Stimulated activated CD8-positive, alpha-beta memory T cell treated with anti-CD3 and anti-CD28 coated beads, Interleukin-12 subunit alpha, Interleukin-12 subunit beta, amount 100 ng/mL, for 1 hour (primary cell): ENCODE data around the gene IFT88.

ENCODE experiments used
- DNase-seq: peaks from one replicate; pipeline ENCODE4 v3.0.0-alpha.2; 2020; ENCODE audit warnings: low read depth

The IFT88 gene

GRCh38 chr13:20566468-20566897 is 474 bp upstream of the IFT88 start:
- no peak for DNase-seq

GRCh38 chr13:20567881-20568528 is 1.0 kb downstream of the IFT88 start:
- no peak for DNase-seq

GRCh38 chr13:20570517-20570916 is 3.6 kb downstream of the IFT88 start:
- DNase-seq = no peak

GRCh38 chr13:20571676-20572075 is 4.7 kb downstream of the IFT88 start:
- no peak for DNase-seq

- no peak for DNase-seq
These were observed 6.2 kb downstream of the IFT88 start for GRCh38 chr13:20573186-20573585.

- DNase-seq = no peak
These were observed 6.7 kb downstream of the IFT88 start for GRCh38 chr13:20573636-20574035.

GRCh38 chr13:20579191-20579590 is 12.2 kb downstream of the IFT88 start:
- no peak for DNase-seq

- DNase-seq = no peak
These were observed 13.3 kb downstream of the IFT88 start for GRCh38 chr13:20580257-20580656.

GRCh38 chr13:20582026-20582425 is 15.1 kb downstream of the IFT88 start:
- no peak for DNase-seq

- DNase-seq = no peak
These were observed 16.9 kb downstream of the IFT88 start for GRCh38 chr13:20583803-20584293.

- DNase-seq = no peak
These were observed 18.4 kb downstream of the IFT88 start for GRCh38 chr13:20585371-20585770.

- DNase-seq = no peak
These were observed 21.7 kb downstream of the IFT88 start for GRCh38 chr13:20588529-20589110.

- DNase-seq = no peak
These were observed 23.6 kb downstream of the IFT88 start for GRCh38 chr13:20590561-20590960.

- DNase-seq = no peak
These were observed 25.6 kb downstream of the IFT88 start for GRCh38 chr13:20592606-20593005.

GRCh38 chr13:20594280-20594679 is 27.3 kb downstream of the IFT88 start:
- no peak for DNase-seq

GRCh38 chr13:20607015-20607414 is 40.1 kb downstream of the IFT88 start:
- DNase-seq = no peak

- DNase-seq = no peak
These were observed 41.6 kb downstream of the IFT88 start for GRCh38 chr13:20608438-20609020.

- no peak for DNase-seq
These were observed 42.2 kb downstream of the IFT88 start for GRCh38 chr13:20609145-20609544.

GRCh38 chr13:20610006-20610405 is 43.0 kb downstream of the IFT88 start:
- DNase-seq = no peak

- DNase-seq = no peak
These were observed 49.3 kb downstream of the IFT88 start for GRCh38 chr13:20616059-20616797.

- no peak for DNase-seq
These were observed 56.0 kb downstream of the IFT88 start for GRCh38 chr13:20623000-20623399.

- DNase-seq = no peak
These were observed 57.3 kb downstream of the IFT88 start for GRCh38 chr13:20624213-20624612.

- no peak for DNase-seq
These were observed 66.8 kb downstream of the IFT88 start for GRCh38 chr13:20633802-20634201.
